GM12878 (cell line): Measurements from ENCODE around the gene LTN1. TPM values are rescaled to one million over a fixed set of nuclear protein-coding genes. Genes with fewer than 3 reads are reported as not detected.

ENCODE experiments used
- ATAC-seq: fragments of 200-7000 bp; cut with Tn5 transposase; 3 replicates; pipeline ENCODE4 v1.9.1; 2020; ENCODE audit warnings: mild to moderate bottlenecking, moderate library complexity
- BruUV-seq: library from RNA; stranded (reverse); fragments of 400-500 nt; replicated peaks from 2 replicates; lab custom pipeline; 2021; lab: Mats Ljungman, UMichigan
- CTCF ChIA-PET: fragments of 300-600 bp; sonication (Branson Sonifier 250); formaldehyde crosslinking; extraction: SDS; loops from one replicate; lab custom pipeline; 2021; ENCODE audit warnings: inconsistent platforms; lab: Yijun Ruan, JAX
- POLR2A ChIA-PET: fragments of 350-600 bp; formaldehyde crosslinking; extraction: SDS; loops from one replicate; lab custom pipeline; 2021; ENCODE audit warnings: inconsistent platforms; lab: Charles Lee
- RAD21 ChIA-PET: fragments of 300-600 bp; sonication (Branson Sonifier 250); formaldehyde crosslinking; loops from one replicate; lab custom pipeline; 2023; ENCODE audit warnings: antibody characterized with exemption; ENCODE audit not compliant: unreplicated experiment; lab: Charles Lee
- SMC1A ChIA-PET: fragments of 300-600 bp; sonication (Branson Sonifier 250); formaldehyde crosslinking; loops from one replicate; lab custom pipeline; 2023; ENCODE audit not compliant: unreplicated experiment, uncharacterized antibody; lab: Charles Lee
- DNase-seq: peaks from one replicate; pipeline ENCODE4 v3.0.0-alpha.2; 2011; ENCODE audit warnings: low read depth, low spot score
- FAIRE-seq: peaks from 3 replicates; lab custom pipeline; 2011; peaks lifted over from hg19 to GRCh38; lab: Jason Lieb, UNC
- H2AFZ ChIP-seq: 2 replicates; pipeline ENCODE4 v1.6.0; 2011; ENCODE audit warnings: low read depth, low read length, control low read depth; ENCODE audit not compliant: control insufficient read depth
- H3K27ac ChIP-seq: 2 replicates; pipeline ENCODE4 v1.5.1; 2011; ENCODE audit warnings: control low read depth; ENCODE audit not compliant: control insufficient read depth, insufficient read depth
- H3K27me3 ChIP-seq, 2 experiments: replicated peaks in 1 of 2; 2 replicates each; pipeline versions ENCODE4 v1.6.0 to v1.6.1; 2011; ENCODE audit warnings: low read length in 1 of 2; ENCODE audit not compliant: control insufficient read depth in 2 of 2, insufficient read depth in 2 of 2
- H3K36me3 ChIP-seq, 2 experiments: 2 replicates each; pipeline ENCODE4 v1.5.1; 2011; ENCODE audit warnings: low read length in 1 of 2; ENCODE audit not compliant: control insufficient read depth in 2 of 2, insufficient read depth in 2 of 2
- H3K4me1 ChIP-seq: 2 replicates; pipeline ENCODE4 v1.6.1; 2011; ENCODE audit warnings: mild to moderate bottlenecking, low read length, moderate library complexity, mixed read lengths; ENCODE audit not compliant: control insufficient read depth, insufficient read depth
- H3K4me2 ChIP-seq: 2 replicates; pipeline ENCODE4 v1.6.0; 2011; ENCODE audit warnings: control low read depth; ENCODE audit not compliant: control insufficient read depth, insufficient read depth
- H3K4me3 ChIP-seq: fragments of 200-600 bp; sonication (generic); 2 replicates; pipeline ENCODE4 v1.5.1; 2016
- H3K79me2 ChIP-seq: 2 replicates; pipeline ENCODE4 v1.6.0; 2011; ENCODE audit warnings: low read length; ENCODE audit not compliant: control insufficient read depth, insufficient read depth
- H3K9ac ChIP-seq: 2 replicates; pipeline ENCODE4 v1.8.0; 2011; ENCODE audit warnings: low read length, control low read depth, mixed read lengths; ENCODE audit not compliant: control insufficient read depth, insufficient read depth
- H3K9me3 ChIP-seq: replicated peaks from 3 replicates; pipeline ENCODE4 v1.5.1; 2011; ENCODE audit warnings: mild to moderate bottlenecking, low read length; ENCODE audit not compliant: control insufficient read depth, insufficient read depth
- H4K20me1 ChIP-seq: 2 replicates; pipeline ENCODE4 v1.6.0; 2011; ENCODE audit not compliant: control insufficient read depth, insufficient read depth
- HSF1 ChIP-seq: fragments of 150-350 bp; IDR thresholded peaks from 2 replicates; pipeline ENCODE4 v1.6.1; 2014; ENCODE audit warnings: mild to moderate bottlenecking, low read depth, low read length
- JUND ChIP-seq: IDR thresholded peaks from 2 replicates; pipeline ENCODE4 v1.6.1; 2012; ENCODE audit warnings: low read depth, mild to moderate bottlenecking, low read length, improper control_type of control experiment, moderate library complexity
- POLR2A ChIP-seq: IDR thresholded peaks from 2 replicates; pipeline ENCODE4 v1.6.1; 2011; ENCODE audit warnings: low read depth, mild to moderate bottlenecking, low read length
- SIX5 ChIP-seq: IDR thresholded peaks from 2 replicates; pipeline ENCODE4 v1.6.1; 2011; ENCODE audit warnings: mild to moderate bottlenecking, low read depth, low read length, moderate library complexity; ENCODE audit not compliant: severe bottlenecking
- TCF12 ChIP-seq: IDR thresholded peaks from 2 replicates; pipeline ENCODE4 v1.6.1; 2011; ENCODE audit warnings: low read depth, mild to moderate bottlenecking, low read length
- TCF3 ChIP-seq: IDR thresholded peaks from 2 replicates; pipeline ENCODE4 v1.6.1; 2012; ENCODE audit warnings: low read depth, mild to moderate bottlenecking, low read length, borderline replicate concordance; ENCODE audit not compliant: insufficient read depth
- YBX1 ChIP-seq: fragments of 450-650 bp; IDR thresholded peaks from 2 replicates; pipeline ENCODE4 v1.6.1; 2016; ENCODE audit warnings: antibody characterized with exemption
- ZBTB11 ChIP-seq: fragments of 450-650 bp; formaldehyde crosslinking; IDR thresholded peaks from 2 replicates; pipeline ENCODE4 v1.5.0; 2022; ENCODE audit warnings: mild to moderate bottlenecking, missing genetic modification characterization
- WGBS: methylation state at CpG from one replicate; pipeline ENCODE4 v1.1.6; 2016; ENCODE audit warnings: low lambda C conversion rate; ENCODE audit not compliant: insufficient replicate concordance, insufficient coverage; ENCODE audit errors: missing lambda C conversion rate; 5-methylcytosine and 5-hydroxymethylcytosine counted together
- in situ Hi-C: fragments of 300-500 bp; cut with MboI; formaldehyde crosslinking; loops from 9 replicates; pipeline ENCODE4 v1.14.3; 2018; ENCODE audit warnings: mixed read lengths
- intact Hi-C: fragments of 100-400 bp; cut with micrococcal nuclease; formaldehyde crosslinking; loops from one replicate; pipeline ENCODE4 v1.14.2; 2022; ENCODE audit not compliant: unreplicated experiment
- polyA plus RNA-seq, 11 experiments: library from polyadenylated mRNA; depleted of rRNA in 4 of 11; unstranded in 6 of 11; stranded (reverse) in 5 of 11; fragments of >200 nt; fragmentation: Nextera tagmentation in 4 of 11; fragmentation: Illumina TruSeq in 1 of 11; extraction: Ambion mirVana in 4 of 11; extraction: Trizol in 1 of 11; gene quantifications; 1 replicate in 1 of 11; 2 replicates in 10 of 11; pipeline versions ENCODE4 v1.2.1 to v1.2.3, GENCODE V29; 2011 to 2016; ENCODE audit warnings: inconsistent platforms in 2 of 11, missing spikeins in 2 of 11, low read depth in 1 of 11
- total RNA-seq, 4 experiments: library from RNA; depleted of rRNA in 3 of 4; stranded (reverse); fragments of >200 nt in 3 of 4; fragmentation: Illumina TruSeq in 1 of 4; extraction: Trizol in 1 of 4; gene quantifications; 2 replicates each; pipeline versions ENCODE4 v1.2.1 to v1.2.3, GENCODE V29; 2013 to 2021

Gene LTN1
- total and polyA plus RNA-seq, 10 of the 15 experiments (the other 5 are each of a cell fraction or from before 2014, with no cell fraction given): 3.5 to 17.3 (median 12.3) TPM

GRCh38 chr21:28904961-28905435, 87.7 kb downstream of the LTN1 start (continued):
- no peak for TF ChIP-seq ZBTB11

GRCh38 chr21:28903448-28903847, 89.2 kb downstream of the LTN1 start:
- Histone ChIP-seq H3K4me1 (no peaks in the 10 kb centered on the region), H2AFZ (no peak overlapping the region), H3K27me3 (no peaks in the 10 kb centered on the region), H3K4me3 (no peak overlapping the region), H3K79me2 (no peaks in the 10 kb centered on the region), H3K9me3 (no peaks in the 10 kb centered on the region), H3K36me3 (no peaks in the 10 kb centered on the region), H3K9ac (no peak overlapping the region), H3K4me2 (no peak overlapping the region), H4K20me1 (no peaks in the 10 kb centered on the region), H3K27ac (no peak overlapping the region)
- no peak for TF ChIP-seq POLR2A
- intact Hi-C loops: no loop called here
- no peak for DNase-seq
- WGBS: 74% methylated on average over 18 of the region's 18 CpGs
- CTCF ChIA-PET: no interaction called here
- RAD21 ChIA-PET: no interaction called here
- no TSS peak for BruUV-seq
- no peak for ATAC-seq
- in situ Hi-C loops: no loop called here
- no peak for FAIRE-seq
- SMC1A ChIA-PET: no interaction called here
- POLR2A ChIA-PET: no interaction called here

GRCh38 chr21:28900481-28900880, 92.2 kb downstream of the LTN1 start:
- no peaks in the 10 kb centered on the region for H4K20me1 ChIP-seq
- no peaks in the 10 kb centered on the region for H3K36me3 ChIP-seq
- no peak overlapping the region for H2AFZ ChIP-seq
- no peak overlapping the region for H3K4me3 ChIP-seq
- intact Hi-C loops: no loop called here
- H3K4me1 ChIP-seq: no peaks in the 10 kb centered on the region
- H3K4me2 ChIP-seq: no peak overlapping the region
- ChIA-PET SMC1A (no interaction called here), POLR2A (no interaction called here), CTCF (no interaction called here), RAD21 (no interaction called here)
- FAIRE-seq (no peak), ATAC-seq (no peak), DNase-seq (no peak)
- no peaks in the 10 kb centered on the region for H3K9me3 ChIP-seq
- no peak overlapping the region for H3K9ac ChIP-seq
- 46% methylated on average over 2 of the region's 2 CpGs for WGBS
- H3K27me3 ChIP-seq: no peaks in the 10 kb centered on the region
- no peaks in the 10 kb centered on the region for H3K79me2 ChIP-seq
- H3K27ac ChIP-seq: no peak overlapping the region
- no TSS peak for BruUV-seq
- in situ Hi-C loops: no loop called here
- TF ChIP-seq HSF1: no peak
- TF ChIP-seq SIX5: no peak
- TF ChIP-seq TCF3: no peak
- no peak for TF ChIP-seq YBX1
- no peak for TF ChIP-seq JUND
- TF ChIP-seq TCF12: no peak
